ENCODE data around the gene IL5RA.

The IL5RA gene

DNA sequence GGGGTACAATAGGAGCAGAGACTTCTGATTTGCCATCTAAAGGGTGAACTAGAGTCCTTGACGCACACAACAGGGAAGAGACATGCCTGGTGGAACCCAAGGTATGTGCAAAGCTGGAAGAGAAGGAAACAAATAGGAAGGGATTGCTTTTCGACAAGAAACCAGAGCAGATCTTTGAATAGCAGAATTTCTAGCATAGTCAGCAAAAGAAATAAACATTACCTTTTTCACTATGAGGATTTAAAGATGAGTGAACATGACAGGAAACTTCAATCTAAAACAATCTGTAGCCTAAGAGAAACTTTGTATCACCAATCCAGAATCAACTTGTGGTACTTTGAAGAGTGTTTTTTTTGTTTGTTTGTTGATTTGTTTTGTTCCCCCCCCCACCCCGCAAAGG lies 4.9 kb downstream of the IL5RA start:
- DNase-seq (ENCODE audit: low read depth in 1 of 2, low spot score in 1 of 2), result no peak
- H3K27ac ChIP-seq (replicated peaks), result no peak overlapping the region

DNA sequence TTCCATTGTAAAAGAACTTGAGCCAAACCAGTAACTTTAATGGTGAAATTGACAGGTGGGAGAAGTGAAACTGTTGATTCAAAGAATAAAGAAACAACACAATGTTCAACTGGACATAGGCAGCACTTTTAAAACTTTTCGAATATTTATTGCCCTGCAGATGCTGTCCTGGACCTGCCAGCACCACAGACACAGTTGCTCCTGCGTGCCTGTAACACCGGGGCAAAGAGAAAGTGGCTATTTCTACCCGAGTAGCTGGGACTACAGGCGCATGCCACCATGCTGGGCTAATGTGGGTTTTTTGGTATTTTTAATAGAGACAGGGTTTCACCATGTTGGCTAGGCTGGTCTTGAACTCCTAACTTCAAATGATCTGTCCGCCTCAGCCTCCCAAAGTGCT lies 7.4 kb downstream of the IL5RA start:
- TF ChIP-seq, protein P1, sequence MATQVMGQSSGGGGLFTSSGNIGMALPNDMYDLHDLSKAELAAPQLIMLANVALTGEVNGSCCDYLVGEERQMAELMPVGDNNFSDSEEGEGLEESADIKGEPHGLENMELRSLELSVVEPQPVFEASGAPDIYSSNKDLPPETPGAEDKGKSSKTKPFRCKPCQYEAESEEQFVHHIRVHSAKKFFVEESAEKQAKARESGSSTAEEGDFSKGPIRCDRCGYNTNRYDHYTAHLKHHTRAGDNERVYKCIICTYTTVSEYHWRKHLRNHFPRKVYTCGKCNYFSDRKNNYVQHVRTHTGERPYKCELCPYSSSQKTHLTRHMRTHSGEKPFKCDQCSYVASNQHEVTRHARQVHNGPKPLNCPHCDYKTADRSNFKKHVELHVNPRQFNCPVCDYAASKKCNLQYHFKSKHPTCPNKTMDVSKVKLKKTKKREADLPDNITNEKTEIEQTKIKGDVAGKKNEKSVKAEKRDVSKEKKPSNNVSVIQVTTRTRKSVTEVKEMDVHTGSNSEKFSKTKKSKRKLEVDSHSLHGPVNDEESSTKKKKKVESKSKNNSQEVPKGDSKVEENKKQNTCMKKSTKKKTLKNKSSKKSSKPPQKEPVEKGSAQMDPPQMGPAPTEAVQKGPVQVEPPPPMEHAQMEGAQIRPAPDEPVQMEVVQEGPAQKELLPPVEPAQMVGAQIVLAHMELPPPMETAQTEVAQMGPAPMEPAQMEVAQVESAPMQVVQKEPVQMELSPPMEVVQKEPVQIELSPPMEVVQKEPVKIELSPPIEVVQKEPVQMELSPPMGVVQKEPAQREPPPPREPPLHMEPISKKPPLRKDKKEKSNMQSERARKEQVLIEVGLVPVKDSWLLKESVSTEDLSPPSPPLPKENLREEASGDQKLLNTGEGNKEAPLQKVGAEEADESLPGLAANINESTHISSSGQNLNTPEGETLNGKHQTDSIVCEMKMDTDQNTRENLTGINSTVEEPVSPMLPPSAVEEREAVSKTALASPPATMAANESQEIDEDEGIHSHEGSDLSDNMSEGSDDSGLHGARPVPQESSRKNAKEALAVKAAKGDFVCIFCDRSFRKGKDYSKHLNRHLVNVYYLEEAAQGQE (IDR thresholded peaks at IDR 0.05; ENCODE audit: insufficient replicate concordance, low read depth), result no peak
- TF ChIP-seq, protein P2, sequence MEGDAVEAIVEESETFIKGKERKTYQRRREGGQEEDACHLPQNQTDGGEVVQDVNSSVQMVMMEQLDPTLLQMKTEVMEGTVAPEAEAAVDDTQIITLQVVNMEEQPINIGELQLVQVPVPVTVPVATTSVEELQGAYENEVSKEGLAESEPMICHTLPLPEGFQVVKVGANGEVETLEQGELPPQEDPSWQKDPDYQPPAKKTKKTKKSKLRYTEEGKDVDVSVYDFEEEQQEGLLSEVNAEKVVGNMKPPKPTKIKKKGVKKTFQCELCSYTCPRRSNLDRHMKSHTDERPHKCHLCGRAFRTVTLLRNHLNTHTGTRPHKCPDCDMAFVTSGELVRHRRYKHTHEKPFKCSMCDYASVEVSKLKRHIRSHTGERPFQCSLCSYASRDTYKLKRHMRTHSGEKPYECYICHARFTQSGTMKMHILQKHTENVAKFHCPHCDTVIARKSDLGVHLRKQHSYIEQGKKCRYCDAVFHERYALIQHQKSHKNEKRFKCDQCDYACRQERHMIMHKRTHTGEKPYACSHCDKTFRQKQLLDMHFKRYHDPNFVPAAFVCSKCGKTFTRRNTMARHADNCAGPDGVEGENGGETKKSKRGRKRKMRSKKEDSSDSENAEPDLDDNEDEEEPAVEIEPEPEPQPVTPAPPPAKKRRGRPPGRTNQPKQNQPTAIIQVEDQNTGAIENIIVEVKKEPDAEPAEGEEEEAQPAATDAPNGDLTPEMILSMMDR (IDR thresholded peaks at IDR 0.05; ENCODE audit: insufficient read depth, low read length), result no peak
- TF ChIP-seq POLR2AphosphoS5 (IDR thresholded peaks at IDR 0.05; ENCODE audit: low read depth), result no peak
- no peak for TF ChIP-seq GABPA (IDR thresholded peaks at IDR 0.05; ENCODE audit: low read depth)
- no peak for TF ChIP-seq SPI1 (IDR thresholded peaks at IDR 0.05; ENCODE audit: borderline replicate concordance, low read depth)
- DNase-seq (ENCODE audit: low read depth in 1 of 2, low spot score in 1 of 2), result no peak
- no peaks in the 10 kb centered on the region for H3K27me3 ChIP-seq (ENCODE audit: insufficient read depth, poor library complexity, severe bottlenecking)

More for the DNA sequence above, 4.9 kb downstream of the IL5RA start:
- Histone ChIP-seq H3K27me3 (ENCODE audit: insufficient read depth, poor library complexity, severe bottlenecking) (no peaks in the 10 kb centered on the region), H3K4me3 (replicated peaks; ENCODE audit: insufficient read depth, low read length) (no peak overlapping the region)
- no peak for TF ChIP-seq SPI1 (IDR thresholded peaks at IDR 0.05; ENCODE audit: borderline replicate concordance, low read depth)
- TF ChIP-seq, protein P1 (IDR thresholded peaks at IDR 0.05; ENCODE audit: insufficient replicate concordance, low read depth), result no peak
- no peak for TF ChIP-seq GABPA (IDR thresholded peaks at IDR 0.05; ENCODE audit: low read depth)

DNA sequence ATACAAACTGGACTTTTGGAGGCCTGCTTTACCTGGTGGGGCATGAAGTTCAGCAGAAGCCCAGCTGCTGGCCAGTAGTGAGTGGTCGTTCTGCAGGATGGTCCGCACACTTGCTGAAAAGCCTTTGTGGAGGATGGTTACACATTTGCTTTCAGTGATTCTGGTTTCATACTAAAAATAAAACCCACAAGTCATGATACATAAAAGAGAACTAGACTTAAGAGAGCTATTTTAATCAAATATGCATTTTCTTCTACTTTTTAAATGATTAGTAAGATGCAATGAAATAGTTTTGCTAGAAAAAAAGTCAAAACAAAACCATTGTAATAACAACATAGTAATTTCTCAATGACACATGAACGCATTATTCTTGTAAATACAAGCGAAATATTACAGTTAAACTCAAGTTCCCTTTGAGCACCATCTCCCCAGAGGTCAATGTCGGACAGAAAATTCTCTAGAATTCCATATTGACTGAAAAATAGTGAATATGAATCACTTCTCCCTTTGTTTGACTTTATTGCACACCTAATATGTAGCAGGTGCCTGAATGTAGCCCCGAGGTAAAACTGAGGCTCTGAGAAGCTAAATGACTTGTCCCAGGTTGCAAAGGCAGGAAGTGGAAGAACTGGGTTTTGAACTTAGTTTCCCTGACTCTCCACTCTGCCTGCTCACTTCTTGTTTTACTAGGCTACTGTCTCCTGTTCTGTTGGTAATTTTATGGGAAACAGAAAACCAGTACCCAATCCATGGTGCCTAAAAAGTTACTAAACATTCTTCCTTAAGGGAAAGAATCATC lies 8.3 kb downstream of the IL5RA start:
- Histone ChIP-seq H3K27ac (replicated peaks) (no peak overlapping the region), H3K4me3 (replicated peaks; ENCODE audit: insufficient read depth, low read length) (no peak overlapping the region), H3K27me3 (ENCODE audit: insufficient read depth, poor library complexity, severe bottlenecking) (no peaks in the 10 kb centered on the region)
- TF ChIP-seq POLR2AphosphoS5 (IDR thresholded peaks at IDR 0.05; ENCODE audit: low read depth) (no peak), SPI1 (IDR thresholded peaks at IDR 0.05; ENCODE audit: borderline replicate concordance, low read depth) (no peak), GABPA (IDR thresholded peaks at IDR 0.05; ENCODE audit: low read depth) (no peak)
- TF ChIP-seq, protein P2 (IDR thresholded peaks at IDR 0.05; ENCODE audit: insufficient read depth, low read length), result no peak
- TF ChIP-seq, protein P1 (IDR thresholded peaks at IDR 0.05; ENCODE audit: insufficient replicate concordance, low read depth), result no peak
- DNase-seq (ENCODE audit: low read depth in 1 of 2, low spot score in 1 of 2), result no peak

More for the DNA sequence above, 7.4 kb downstream of the IL5RA start:
- Histone ChIP-seq H3K27ac (replicated peaks) (no peak overlapping the region), H3K4me3 (replicated peaks; ENCODE audit: insufficient read depth, low read length) (no peak overlapping the region)

Data from HL-60 (cell line).